OCI-LY7 (cell line): ENCODE data around the gene DDX54. TPM values are rescaled to one million over a fixed set of nuclear protein-coding genes. Genes with fewer than 3 reads are reported as not detected.
A peak's percentile ranks its signal among the peaks of the same experiment; 100 is the strongest.

ENCODE experiments used
- BruUV-seq: library from RNA; stranded (reverse); fragments of 400-500 nt; replicated peaks from 2 replicates; lab custom pipeline; 2021; lab: Mats Ljungman, UMichigan
- CTCF ChIA-PET: fragments of 300-600 bp; sonication (Branson Sonifier 250); formaldehyde crosslinking; loops from one replicate; lab custom pipeline; 2022; ENCODE audit warnings: antibody characterized with exemption; ENCODE audit not compliant: unreplicated experiment; lab: Charles Lee
- POLR2A ChIA-PET: fragments of 300-600 bp; sonication (Branson Sonifier 250); formaldehyde crosslinking; loops from one replicate; lab custom pipeline; 2022; ENCODE audit warnings: antibody characterized with exemption; lab: Charles Lee
- DNase-seq: peaks from one replicate; pipeline ENCODE4 v3.0.0-alpha.2; 2015; ENCODE audit warnings: low spot score
- H2AFZ ChIP-seq: fragments of 200-600 bp; sonication (generic), shearing (Covaris generic); 2 replicates; pipeline ENCODE4 v1.6.1; 2014; ENCODE audit warnings: mild to moderate bottlenecking, antibody characterized with exemption, low read length, moderate library complexity
- H3K27ac ChIP-seq: fragments of 200-600 bp; sonication (generic); 2 replicates; pipeline ENCODE4 v1.5.1; 2014; ENCODE audit warnings: mixed run types, low read depth, mild to moderate bottlenecking, moderate library complexity, low read length, inconsistent platforms; ENCODE audit not compliant: poor library complexity, severe bottlenecking
- H3K36me3 ChIP-seq: fragments of 200-600 bp; sonication (generic); 2 replicates; pipeline ENCODE4 v1.6.1; 2014; ENCODE audit warnings: mild to moderate bottlenecking, antibody characterized with exemption, low read length, moderate library complexity, mixed read lengths; ENCODE audit not compliant: insufficient read depth
- H3K4me1 ChIP-seq: fragments of 200-600 bp; sonication (generic); 2 replicates; pipeline ENCODE4 v1.5.1; 2014; ENCODE audit warnings: mild to moderate bottlenecking, low read length; ENCODE audit not compliant: insufficient read depth, poor library complexity, severe bottlenecking
- H3K4me2 ChIP-seq: fragments of 200-600 bp; sonication (generic); 2 replicates; pipeline ENCODE4 v1.6.1; 2014; ENCODE audit warnings: mild to moderate bottlenecking, low read length
- H3K4me3 ChIP-seq: fragments of 200-600 bp; sonication (generic); 2 replicates; pipeline ENCODE4 v1.5.1; 2014; ENCODE audit warnings: mild to moderate bottlenecking, low read depth, low read length; ENCODE audit not compliant: poor library complexity, severe bottlenecking
- H3K79me2 ChIP-seq: fragments of 200-600 bp; sonication (generic); 2 replicates; pipeline ENCODE4 v1.6.1; 2016; ENCODE audit warnings: low read depth, mild to moderate bottlenecking, low read length, moderate library complexity, mixed read lengths; ENCODE audit not compliant: insufficient read depth
- H3K9me2 ChIP-seq: fragments of 200-600 bp; sonication (generic); 2 replicates; pipeline ENCODE4 v1.6.1; 2016; ENCODE audit warnings: mild to moderate bottlenecking, low read length, mixed read lengths; ENCODE audit not compliant: insufficient read depth
- H3K9me3 ChIP-seq: fragments of 200-600 bp; sonication (generic); 2 replicates; pipeline ENCODE4 v1.6.1; 2014; ENCODE audit warnings: mild to moderate bottlenecking, mixed run types, low read length, mixed read lengths
- H4K20me1 ChIP-seq: fragments of 200-600 bp; sonication (generic); 2 replicates; pipeline ENCODE4 v1.6.1; 2014; ENCODE audit warnings: mild to moderate bottlenecking, antibody characterized with exemption, low read length, moderate library complexity, mixed read lengths; ENCODE audit not compliant: insufficient read depth
- CTCF ChIP-seq: fragments of 200-600 bp; sonication (generic); conservative IDR thresholded peaks from 2 replicates; pipeline ENCODE4 v1.5.1; 2014; ENCODE audit warnings: mild to moderate bottlenecking, antibody characterized with exemption, low read length, moderate library complexity, mixed read lengths
- EZH2phosphoT487 ChIP-seq: fragments of 200-600 bp; sonication (generic); IDR thresholded peaks from 2 replicates; pipeline ENCODE4 v1.6.1; 2018; ENCODE audit warnings: low read depth, borderline replicate concordance, mild to moderate bottlenecking, mixed run types, antibody characterized with exemption, low read length, moderate library complexity, mixed read lengths
- intact Hi-C: fragments of 100-400 bp; cut with micrococcal nuclease; formaldehyde crosslinking; loops from one replicate; pipeline ENCODE4 v1.10.0; 2022; ENCODE audit not compliant: unreplicated experiment
- total RNA-seq, 2 experiments: library from RNA; depleted of rRNA in 1 of 2; stranded (reverse); fragments of >200 nt in 1 of 2; shearing (Covaris generic) in 1 of 2; gene quantifications; 2 replicates each; pipeline ENCODE4 v1.2.3, GENCODE V29; 2014 to 2022

The DDX54 gene
- total RNA-seq, 2 experiments from 2014 or later = 87.2 to 145 TPM

DNA sequence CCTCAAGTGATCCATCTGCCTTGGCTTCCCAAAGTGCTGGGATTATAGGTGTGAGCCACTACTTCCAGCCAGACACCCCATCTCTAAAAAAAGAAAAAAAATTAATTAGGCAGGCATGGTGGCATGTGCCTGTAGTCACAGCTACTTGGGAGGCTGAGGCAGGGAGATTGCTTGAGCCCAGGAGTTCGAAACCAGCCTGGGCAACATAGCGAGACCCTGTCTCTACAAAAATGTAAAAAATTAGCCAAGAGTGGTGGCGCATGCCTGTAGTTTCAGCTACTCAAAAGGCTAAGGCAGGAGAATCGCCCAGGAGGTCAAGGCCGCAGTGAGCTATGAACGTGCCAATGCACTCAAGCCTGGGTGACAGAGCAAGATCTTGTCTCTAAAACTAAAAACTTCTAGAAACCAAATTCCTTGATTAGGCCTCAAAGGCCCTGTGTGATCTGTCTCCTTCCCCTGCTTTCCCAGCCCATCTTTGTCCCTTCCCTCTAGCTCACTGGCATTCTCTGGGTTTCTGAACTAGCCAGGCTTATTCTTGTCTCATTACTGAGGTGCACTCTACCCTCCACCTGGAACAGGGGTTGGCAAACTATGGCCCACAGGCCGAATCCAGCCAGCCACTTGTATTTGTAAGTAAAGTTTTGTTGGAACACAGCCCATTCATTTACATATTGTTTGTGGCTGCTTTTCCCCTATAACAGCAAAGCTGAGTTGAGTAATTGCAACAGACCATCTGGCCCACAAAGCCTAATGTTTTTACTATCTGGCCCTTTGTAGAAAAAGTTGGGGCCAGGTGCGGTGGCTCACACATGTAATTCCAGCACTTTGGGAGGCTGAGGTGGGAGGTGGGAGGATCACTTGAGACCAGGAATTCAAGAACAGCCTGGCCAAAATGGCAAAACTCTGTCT lies 18.8 kb upstream of the DDX54 start:
- Histone ChIP-seq H3K4me1 (peaks cover 77% of the 10 kb centered on the region), H2AFZ (peak overlapping the region; percentile 20; the same call in 1 of the 2 replicates), H3K9me3 (peaks cover 7% of the 10 kb centered on the region; the same call in 1 of the 2 replicates), H3K27ac (peak overlapping the region; percentile 63), H3K4me3 (no peak overlapping the region), H4K20me1 (no peaks in the 10 kb centered on the region), H3K4me2 (peak overlapping the region; percentile 46; the same call in 1 of the 2 replicates), H3K36me3 (peaks cover 68% of the 10 kb centered on the region), H3K9me2 (no peaks in the 10 kb centered on the region), H3K79me2 (peaks cover 15% of the 10 kb centered on the region; the same call in 1 of the 2 replicates)
- ChIA-PET POLR2A (interaction anchor here (0.6 to 13.0 kb wide), 10 partner anchors 13 to 131 kb away, joined by 3 to 183 read pairs (median 4); partner anchors contain the start of genes CFAP73, SLC8B1 and TPCN1), CTCF (no interaction called here)
- no peak for DNase-seq
- no TSS peak for BruUV-seq
- intact Hi-C loops = no loop called here
- TF ChIP-seq EZH2phosphoT487 = no peak
- no peak for TF ChIP-seq CTCF

DNA sequence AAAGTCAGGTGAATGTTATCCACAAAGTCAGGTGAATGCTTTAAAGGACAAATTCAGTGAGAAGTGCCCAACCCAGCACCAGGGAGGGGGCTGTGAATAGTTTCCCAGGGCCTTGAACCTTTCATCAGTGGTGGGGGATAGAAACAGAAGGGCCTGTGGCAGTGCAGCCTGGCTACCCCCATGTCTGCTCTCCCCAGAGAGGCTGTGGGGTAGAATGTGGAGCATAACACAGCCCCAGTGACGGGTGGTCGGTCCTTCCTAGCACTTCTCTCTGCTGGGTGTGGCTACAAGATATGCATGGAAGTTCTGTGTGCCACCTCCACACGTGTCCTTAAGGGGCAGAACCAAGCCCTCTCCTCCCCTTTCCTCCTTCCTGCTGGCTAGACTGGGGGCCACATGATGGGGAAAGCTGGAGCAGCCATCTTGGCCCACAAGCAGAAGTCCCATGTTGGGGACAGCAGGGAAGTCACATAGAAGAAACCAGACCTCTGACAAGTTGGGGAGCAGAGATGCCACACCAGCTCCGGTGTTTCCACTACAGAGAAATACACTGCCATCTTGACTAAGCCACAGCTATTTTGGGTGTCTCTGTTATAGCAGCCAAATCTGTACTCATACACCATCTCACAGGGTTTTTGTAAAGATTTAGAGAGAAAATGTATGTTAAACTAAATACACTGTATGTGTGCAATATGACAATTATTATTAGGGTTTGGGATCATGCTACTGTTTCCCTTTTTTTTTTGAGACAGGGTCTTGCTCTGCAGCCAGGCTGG lies 17.2 kb upstream of the DDX54 start:
- ChIA-PET POLR2A (interaction anchor here (0.7 to 13.0 kb wide), 3 partner anchors 10 to 130 kb away, joined by 3 to 183 read pairs (median 4); partner anchors contain the start of gene TPCN1), CTCF (interaction anchor here (0.5 kb wide), 1 partner anchor 13 kb away, joined by 4 read pairs; no protein-coding TSS in a partner anchor)
- no peaks in the 10 kb centered on the region for H4K20me1 ChIP-seq
- peak overlapping the region; percentile 37 for H3K27ac ChIP-seq
- H3K4me3 ChIP-seq = no peak overlapping the region
- peaks cover 73% of the 10 kb centered on the region for H3K4me1 ChIP-seq
- TF ChIP-seq EZH2phosphoT487 = no peak
- TF ChIP-seq CTCF = no peak
- H3K9me3 ChIP-seq = peaks cover 7% of the 10 kb centered on the region; the same call in 1 of the 2 replicates
- BruUV-seq = no TSS peak
- intact Hi-C loops = no loop called here
- no peak overlapping the region for H2AFZ ChIP-seq
- peaks cover 70% of the 10 kb centered on the region for H3K36me3 ChIP-seq
- no peak for DNase-seq
- H3K79me2 ChIP-seq = peaks cover 15% of the 10 kb centered on the region; the same call in 1 of the 2 replicates
- no peaks in the 10 kb centered on the region for H3K9me2 ChIP-seq
- no peak overlapping the region for H3K4me2 ChIP-seq
